Sigmoid colon (tissue), 7 donors: ENCODE measurements around the gene STX1B. TPM values are rescaled to one million over a fixed set of nuclear protein-coding genes. Genes with fewer than 3 reads are reported as not detected.

ENCODE experiments used
- DNase-seq: peaks from one replicate; pipeline ENCODE4 v3.0.0-alpha.2; 2019
- H3K27ac ChIP-seq, 4 donors: fragments of 200-600 bp; sonication (generic); one replicate each; pipeline ENCODE4 v1.5.1; 2016 to 2019; ENCODE audit warnings: mild to moderate bottlenecking in 1 of 4
- H3K27me3 ChIP-seq, 3 donors: fragments of 200-600 bp; sonication (generic); one replicate each; pipeline ENCODE4 v1.5.1; 2019; ENCODE audit warnings: mild to moderate bottlenecking in 1 of 3
- H3K36me3 ChIP-seq, 4 donors: fragments of 200-600 bp; sonication (generic); one replicate each; pipeline ENCODE4 v1.5.1; 2016 to 2019
- H3K4me1 ChIP-seq, 4 donors: fragments of 200-600 bp; sonication (generic); one replicate each; pipeline ENCODE4 v1.5.1; 2017 to 2019
- H3K4me3 ChIP-seq, 4 donors: fragments of 200-600 bp; sonication (generic); one replicate each; pipeline ENCODE4 v1.5.1; 2017 to 2019; ENCODE audit warnings: mild to moderate bottlenecking in 2 of 4, moderate library complexity in 1 of 4
- H3K9me3 ChIP-seq, 4 donors: fragments of 200-600 bp in 3 of 4; sonication (generic) in 3 of 4; one replicate each; pipeline versions ENCODE4 v1.5.1 to v1.6.1; 2013 to 2019
- CTCF ChIP-seq, 4 experiments: fragments of 450-650 bp in 3 of 4; fragments of 200-600 bp in 1 of 4; IDR thresholded peaks; one replicate each; pipeline ENCODE4 v1.5.1; 2016 to 2019; ENCODE audit warnings: antibody characterized with exemption in 4 of 4, mild to moderate bottlenecking in 3 of 4, moderate library complexity in 2 of 4
- EP300 ChIP-seq, 4 donors: sonication (generic); formaldehyde crosslinking; IDR thresholded peaks; one replicate each; pipeline ENCODE4 v1.6.1; 2017; ENCODE audit warnings: antibody characterized with exemption in 4 of 4
- POLR2A ChIP-seq, 2 donors: fragments of 450-650 bp; IDR thresholded peaks; one replicate each; pipeline ENCODE4 v1.6.1; 2016; ENCODE audit warnings: antibody characterized with exemption in 2 of 2, mild to moderate bottlenecking in 2 of 2, moderate library complexity in 2 of 2
- POLR2AphosphoS5 ChIP-seq, 4 donors: sonication (generic); formaldehyde crosslinking; IDR thresholded peaks; one replicate each; pipeline ENCODE4 v1.6.1; 2017; ENCODE audit warnings: antibody characterized with exemption in 4 of 4
- WGBS, 2 donors: extraction: QIAGEN DNeasy Blood & Tissue Kit; methylation state at CpG; one replicate each; pipeline ENCODE4 v1.1.7; 2013; 5-methylcytosine and 5-hydroxymethylcytosine counted together
- intact Hi-C: fragments of 100-400 bp; cut with DNase I; formaldehyde crosslinking; loops from one replicate; pipeline ENCODE4 v1.15.1; 2023
- polyA plus RNA-seq, 3 donors: library from polyadenylated mRNA; stranded (reverse); fragments of 200-250 nt; gene quantifications; one replicate each; pipeline ENCODE4 v1.2.3, GENCODE V29; 2013
- total RNA-seq, 4 donors: library from RNA; depleted of rRNA; stranded (reverse); fragments of >200 nt; gene quantifications; one replicate each; pipeline ENCODE4 v1.1.0, GENCODE V29; 2016
- donor health status: healthy with polysubstance abuse.
- donor health status: Bipolar disorder and iron deficiency.
- donor health status: healthy.

The STX1B gene
- total and polyA plus RNA-seq, 7 donors: 0.60 to 4.4 (median 1.1) TPM; not detected in 1

GRCh38 chr16:30992931-30993816, 17.3 kb downstream of the STX1B start:
- no peak for DNase-seq
- no peak for TF ChIP-seq POLR2A (IDR thresholded peaks at IDR 0.05)
- no peak for TF ChIP-seq EP300 (IDR thresholded peaks at IDR 0.05)
- TF ChIP-seq POLR2AphosphoS5 (IDR thresholded peaks at IDR 0.05): no peak
- TF ChIP-seq CTCF (IDR thresholded peaks at IDR 0.05): no peak
- Histone ChIP-seq H3K9me3 (no peaks in the 10 kb centered on the region), H3K4me3 (no peak overlapping the region), H3K36me3 (peaks cover 0 to under 1% (median 0%) of the 10 kb centered on the region in 4 donors), H3K27me3 (no peaks in the 10 kb centered on the region), H3K27ac (no peak overlapping the region), H3K4me1 (peaks cover 0 to 19% (median 13%) of the 10 kb centered on the region in 4 donors)
- WGBS, 2 donors: 86% methylated on average over 29 of the region's 29 CpGs
- intact Hi-C loops: no loop called here

- no peaks in the 10 kb centered on the region for H3K9me3 ChIP-seq
- no peak for DNase-seq
- peaks cover 0 to 6% (median 2%) of the 10 kb centered on the region in 4 donors for H3K36me3 ChIP-seq
- TF ChIP-seq POLR2A (IDR thresholded peaks at IDR 0.05): no peak
- no peaks in the 10 kb centered on the region for H3K27me3 ChIP-seq
- WGBS, 2 donors: 90 to 92% methylated on average over 21 of the region's 21 CpGs
- H3K4me3 ChIP-seq: no peak overlapping the region
- no peak overlapping the region for H3K27ac ChIP-seq
- H3K4me1 ChIP-seq: peaks cover 0 to 13% (median 9%) of the 10 kb centered on the region in 4 donors
- intact Hi-C loops: no loop called here
These were observed 18.1 kb downstream of the STX1B start for GRCh38 chr16:30992276-30992780.

GRCh38 chr16:30991052-30991451, 19.4 kb downstream of the STX1B start:
- Histone ChIP-seq H3K27ac (no peak overlapping the region), H3K4me1 (peaks cover 0 to 6% (median 2%) of the 10 kb centered on the region in 4 donors), H3K4me3 (no peak overlapping the region), H3K9me3 (no peaks in the 10 kb centered on the region), H3K27me3 (no peaks in the 10 kb centered on the region), H3K36me3 (peaks cover 0 to 6% (median 2%) of the 10 kb centered on the region in 4 donors)
- intact Hi-C loops: no loop called here
- TF ChIP-seq EP300 (IDR thresholded peaks at IDR 0.05) (no peak), POLR2A (IDR thresholded peaks at IDR 0.05) (no peak), CTCF (IDR thresholded peaks at IDR 0.05) (no peak), POLR2AphosphoS5 (IDR thresholded peaks at IDR 0.05) (no peak)
- no peak for DNase-seq
- 77 to 87% methylated on average over 8 of the region's 8 CpGs for whole genome bisulfite sequencing, 2 donors

- H3K27ac ChIP-seq: no peak overlapping the region
- no peaks in the 10 kb centered on the region for H3K9me3 ChIP-seq
- H3K27me3 ChIP-seq: no peaks in the 10 kb centered on the region
- TF ChIP-seq POLR2A (IDR thresholded peaks at IDR 0.05) (no peak), EP300 (IDR thresholded peaks at IDR 0.05) (no peak), POLR2AphosphoS5 (IDR thresholded peaks at IDR 0.05) (no peak), CTCF (IDR thresholded peaks at IDR 0.05) (no peak)
- no peak overlapping the region for H3K4me3 ChIP-seq
- WGBS, 2 donors: 76 to 81% methylated on average over 12 of the region's 12 CpGs
- intact Hi-C loops: no loop called here
- H3K4me1 ChIP-seq: peaks cover 0 to 13% (median 12%) of the 10 kb centered on the region in 4 donors
- no peak for DNase-seq
- peaks cover 0 to 6% (median 2%) of the 10 kb centered on the region in 4 donors for H3K36me3 ChIP-seq
These were observed 20.3 kb downstream of the STX1B start for GRCh38 chr16:30990105-30990504.

GRCh38 chr16:30989469-30990047, 20.9 kb downstream of the STX1B start:
- DNase-seq: no peak
- WGBS, 2 donors: 66 to 87% methylated on average over 23 of the region's 23 CpGs
- Histone ChIP-seq H3K4me3 (no peak overlapping the region), H3K36me3 (peaks cover 0 to 6% (median 3%) of the 10 kb centered on the region in 4 donors), H3K27ac (no peak overlapping the region), H3K4me1 (peaks cover 0 to 14% (median 12%) of the 10 kb centered on the region in 4 donors), H3K9me3 (no peaks in the 10 kb centered on the region), H3K27me3 (no peaks in the 10 kb centered on the region)
- no peak for TF ChIP-seq CTCF (IDR thresholded peaks at IDR 0.05)
- TF ChIP-seq POLR2AphosphoS5 (IDR thresholded peaks at IDR 0.05): no peak
- no peak for TF ChIP-seq EP300 (IDR thresholded peaks at IDR 0.05)
- no peak for TF ChIP-seq POLR2A (IDR thresholded peaks at IDR 0.05)
- intact Hi-C loops: no loop called here
